ENCODE results near the gene SLCO4A1.
"Not testable (repeated sequence)": the region's sequence is repeated elsewhere in the genome, so short reads cannot be mapped to it uniquely, and the experiment has no call there.

Gene SLCO4A1

DNA sequence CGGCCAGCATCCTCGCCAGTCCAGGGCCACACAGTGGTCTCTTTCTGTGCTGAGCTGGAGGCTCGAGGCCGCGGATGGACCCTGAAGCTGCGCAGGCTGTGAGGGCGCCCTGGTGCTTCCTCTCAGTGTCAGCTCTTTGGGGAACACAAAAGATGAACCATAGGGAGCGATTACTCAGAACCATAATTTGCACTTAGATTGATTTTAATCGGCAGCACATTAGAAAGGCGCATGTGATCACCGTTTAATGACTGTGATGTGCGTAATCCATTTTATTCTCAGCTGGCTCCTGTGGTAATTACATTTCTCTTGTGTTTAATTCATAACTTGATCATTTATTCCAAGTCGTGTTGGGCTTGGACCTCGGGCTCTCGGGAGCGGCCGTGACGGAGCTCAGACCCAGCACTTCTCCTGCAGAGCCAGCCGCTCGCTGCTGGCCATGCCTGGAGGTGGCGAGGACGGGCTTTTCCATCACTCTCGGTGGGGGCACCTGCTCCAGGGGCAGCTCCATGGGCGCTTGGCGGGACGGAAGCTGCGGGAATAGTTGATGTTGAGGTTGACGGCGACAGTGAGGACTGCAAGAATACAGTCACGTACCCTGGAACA is 40.7 kb downstream of the SLCO4A1 start:
- H3K9ac ChIP-seq (ENCODE audit: low read length in 5 of 5): no peak overlapping the region
- H3K27me3 ChIP-seq (ENCODE audit: control insufficient read depth in 5 of 5, insufficient read depth in 4 of 5, low read length in 5 of 5): peaks cover 22 to 58% (median 44%) of the 10 kb centered on the region in 5 donors
- no peak overlapping the region for H3K27ac ChIP-seq (ENCODE audit: low read depth, low read length)
- no peaks in the 10 kb centered on the region for H3K36me3 ChIP-seq (ENCODE audit: control insufficient read depth in 5 of 5, insufficient read depth in 5 of 5, low read length in 5 of 5)
- peaks cover 0 to 11% (median 8%) of the 10 kb centered on the region in 5 donors for H3K4me1 ChIP-seq (ENCODE audit: control insufficient read depth in 5 of 5, insufficient read depth in 5 of 5, low read length in 5 of 5)
- peaks cover 2 to 12% (median 7%) of the 10 kb centered on the region in 5 donors for H3K9me3 ChIP-seq (ENCODE audit: control insufficient read depth in 5 of 5, low read length in 5 of 5)
- no peak overlapping the region for H3K4me3 ChIP-seq (ENCODE audit: low read depth in 1 of 5, low read length in 5 of 5)

DNA sequence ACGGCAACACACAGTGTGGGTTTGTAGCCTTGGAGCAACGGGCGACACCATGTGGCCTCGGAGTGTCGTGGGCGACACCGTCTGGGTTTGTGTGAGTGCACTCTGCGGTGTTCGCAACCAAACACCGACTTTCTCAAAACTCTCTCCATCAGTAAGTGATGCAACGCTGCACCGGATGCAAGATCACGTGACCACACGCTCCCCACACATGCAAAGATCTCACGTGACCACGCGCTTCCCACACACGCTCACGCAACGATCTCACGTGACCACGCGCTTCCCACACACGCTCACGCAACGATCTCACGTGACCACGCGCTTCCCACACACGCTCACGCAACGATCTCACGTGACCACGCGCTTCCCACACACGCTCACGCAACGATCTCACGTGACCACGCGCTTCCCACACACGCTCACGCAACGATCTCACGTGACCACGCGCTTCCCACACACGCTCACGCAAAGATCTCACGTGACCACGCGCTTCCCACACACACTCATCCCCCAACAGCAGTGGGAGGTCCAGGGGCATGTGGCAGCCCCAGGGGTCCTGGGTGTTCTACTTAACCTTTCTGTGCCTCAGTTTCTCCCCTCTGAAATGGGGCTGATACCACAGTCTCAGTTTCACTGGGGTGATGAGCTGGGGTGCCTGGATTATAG is 41.5 kb downstream of the SLCO4A1 start:
- Histone ChIP-seq H3K27me3 (ENCODE audit: control insufficient read depth in 5 of 5, insufficient read depth in 4 of 5, low read length in 5 of 5) (peaks cover 22 to 62% (median 47%) of the 10 kb centered on the region in 5 donors), H3K9ac (ENCODE audit: low read length in 5 of 5) (peak overlapping the region in 1 of 5 donors; percentile 52), H3K9me3 (ENCODE audit: control insufficient read depth in 5 of 5, low read length in 5 of 5) (peaks cover 2 to 12% (median 7%) of the 10 kb centered on the region in 5 donors), H3K4me1 (ENCODE audit: control insufficient read depth in 5 of 5, insufficient read depth in 5 of 5, low read length in 5 of 5) (peaks cover 0 to 11% (median 8%) of the 10 kb centered on the region in 5 donors)
- not testable (repeated sequence) for H3K4me3 ChIP-seq (ENCODE audit: low read depth in 1 of 5, low read length in 5 of 5); H3K36me3 ChIP-seq (ENCODE audit: control insufficient read depth in 5 of 5, insufficient read depth in 5 of 5, low read length in 5 of 5); H3K27ac ChIP-seq (ENCODE audit: low read depth, low read length)

DNA sequence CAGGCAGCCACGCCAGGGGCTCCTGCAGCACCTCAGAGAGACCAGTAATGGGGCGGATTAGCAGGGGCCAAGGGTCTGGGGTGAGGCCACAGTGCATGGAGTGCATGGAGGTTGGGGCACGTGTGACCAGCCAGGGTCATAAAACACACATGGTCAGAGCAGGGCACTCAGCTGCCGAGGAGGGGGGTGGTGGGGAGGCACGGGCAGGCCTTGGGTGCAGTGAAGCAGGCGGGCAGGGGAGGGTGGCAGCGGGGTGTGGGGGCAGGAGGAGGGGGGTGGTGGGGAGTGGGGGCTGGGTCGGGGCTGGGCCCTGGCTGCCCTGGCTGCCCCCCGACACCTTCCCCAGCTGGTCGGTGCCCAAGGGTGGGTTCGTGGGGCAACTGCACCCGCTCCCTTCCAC is 42.7 kb downstream of the SLCO4A1 start:
- Histone ChIP-seq H3K4me1 (ENCODE audit: control insufficient read depth in 5 of 5, insufficient read depth in 5 of 5, low read length in 5 of 5) (peaks cover 0 to 11% (median 8%) of the 10 kb centered on the region in 5 donors), H3K9me3 (ENCODE audit: control insufficient read depth in 5 of 5, low read length in 5 of 5) (peaks cover 2 to 8% (median 5%) of the 10 kb centered on the region in 5 donors), H3K36me3 (ENCODE audit: control insufficient read depth in 5 of 5, insufficient read depth in 5 of 5, low read length in 5 of 5) (no peaks in the 10 kb centered on the region), H3K9ac (ENCODE audit: low read length in 5 of 5) (no peak overlapping the region), H3K27me3 (ENCODE audit: control insufficient read depth in 5 of 5, insufficient read depth in 4 of 5, low read length in 5 of 5) (peaks cover 25 to 66% (median 51%) of the 10 kb centered on the region in 5 donors), H3K27ac (ENCODE audit: low read depth, low read length) (no peak overlapping the region), H3K4me3 (ENCODE audit: low read depth in 1 of 5, low read length in 5 of 5) (no peak overlapping the region)

DNA sequence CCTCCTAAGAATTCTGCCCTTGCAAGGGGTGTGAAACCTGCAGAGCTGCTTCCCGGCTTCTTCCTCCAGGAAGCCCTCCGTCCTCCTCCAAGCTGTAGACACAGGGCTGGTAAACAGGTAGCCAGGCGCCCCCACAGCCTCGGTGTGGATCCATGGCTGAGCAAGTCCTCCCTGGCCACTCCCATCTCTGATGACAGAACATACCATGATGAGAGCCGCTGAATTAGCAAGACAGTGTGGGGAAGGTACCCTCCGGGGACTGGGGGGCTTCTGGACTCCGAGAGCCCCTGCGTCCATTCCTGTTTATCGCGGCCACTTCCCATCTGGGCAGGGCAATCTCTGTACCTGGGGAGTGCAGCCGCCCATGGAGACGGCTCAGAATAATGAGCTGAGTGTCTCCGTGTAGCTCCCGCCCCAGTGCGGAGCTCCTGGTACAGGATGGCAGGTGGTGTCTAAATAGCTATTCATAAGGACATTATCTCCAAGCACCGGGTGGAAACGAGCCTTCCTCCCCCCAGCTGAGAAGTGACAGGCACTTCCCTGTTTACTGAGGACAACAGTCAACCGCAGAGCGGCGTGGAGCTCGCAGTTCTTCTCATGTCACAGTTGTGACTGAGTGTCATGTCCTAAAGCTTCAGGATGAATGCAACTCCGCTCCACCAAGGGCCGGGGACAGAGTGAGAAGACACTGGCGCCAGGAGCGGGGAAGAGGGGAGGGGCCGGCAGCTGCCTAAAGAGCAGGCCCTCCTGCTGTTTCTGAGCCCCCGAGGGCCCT is 43.7 kb downstream of the SLCO4A1 start:
- H3K27ac ChIP-seq (ENCODE audit: low read depth, low read length): no peak overlapping the region
- H3K27me3 ChIP-seq (ENCODE audit: control insufficient read depth in 5 of 5, insufficient read depth in 4 of 5, low read length in 5 of 5): peaks cover 26 to 63% (median 48%) of the 10 kb centered on the region in 5 donors
- no peak overlapping the region for H3K9ac ChIP-seq (ENCODE audit: low read length in 5 of 5)
- no peak overlapping the region for H3K4me3 ChIP-seq (ENCODE audit: low read depth in 1 of 5, low read length in 5 of 5)
- H3K4me1 ChIP-seq (ENCODE audit: control insufficient read depth in 5 of 5, insufficient read depth in 5 of 5, low read length in 5 of 5): peaks cover 0 to 11% (median 8%) of the 10 kb centered on the region in 5 donors
- no peaks in the 10 kb centered on the region for H3K9me3 ChIP-seq (ENCODE audit: control insufficient read depth in 5 of 5, low read length in 5 of 5)
- H3K36me3 ChIP-seq (ENCODE audit: control insufficient read depth in 5 of 5, insufficient read depth in 5 of 5, low read length in 5 of 5): no peaks in the 10 kb centered on the region

DNA sequence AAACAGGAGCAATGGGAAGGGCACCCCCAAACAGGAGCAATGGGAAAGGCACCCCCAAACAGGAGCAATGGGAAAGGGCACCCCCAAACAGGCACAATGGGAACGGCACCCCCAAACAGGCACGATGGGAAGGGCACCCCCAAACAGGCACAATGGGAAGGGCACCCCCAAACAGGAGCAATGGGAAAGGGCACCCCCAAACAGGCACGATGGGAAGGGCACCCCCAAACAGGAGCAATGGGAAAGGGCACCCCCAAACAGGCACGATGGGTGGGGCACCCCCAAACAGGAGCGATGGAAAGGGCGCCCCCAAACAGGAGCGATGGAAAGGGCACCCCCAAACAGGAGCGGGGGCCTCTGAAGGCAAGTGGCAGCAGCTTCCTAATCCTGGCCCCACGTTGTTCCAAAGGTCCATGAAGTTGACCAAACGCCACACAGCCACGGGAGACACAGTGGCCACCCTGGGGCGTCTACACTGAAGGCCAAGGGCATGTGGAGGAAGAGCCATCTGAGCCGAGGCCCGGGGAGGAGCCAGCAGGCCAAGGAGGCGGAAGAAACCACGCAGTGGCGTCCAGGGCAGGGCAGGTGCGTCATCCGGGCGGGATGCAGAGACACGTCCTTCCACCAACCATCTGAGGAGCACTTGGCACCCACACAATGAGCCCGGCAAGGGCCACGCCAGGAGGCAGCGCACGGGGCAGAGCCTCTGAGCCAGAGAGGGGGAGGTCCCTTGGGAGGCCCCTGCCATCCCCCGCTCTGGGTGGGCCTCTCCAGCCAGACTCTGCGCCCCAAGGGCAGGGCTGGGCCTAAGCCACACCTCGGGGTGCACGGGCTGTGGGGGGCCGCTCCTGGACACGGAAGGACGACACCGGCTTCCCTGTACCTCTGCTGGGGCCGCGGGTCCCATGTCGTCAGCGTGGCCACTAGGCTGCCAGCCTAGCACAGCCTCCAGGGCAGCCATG is 44.8 kb downstream of the SLCO4A1 start:
- Histone ChIP-seq H3K4me3 (ENCODE audit: low read depth in 1 of 5, low read length in 5 of 5) (no peak overlapping the region), H3K27me3 (ENCODE audit: control insufficient read depth in 5 of 5, insufficient read depth in 4 of 5, low read length in 5 of 5) (peaks cover 23 to 67% (median 46%) of the 10 kb centered on the region in 5 donors), H3K4me1 (ENCODE audit: control insufficient read depth in 5 of 5, insufficient read depth in 5 of 5, low read length in 5 of 5) (peaks cover 0 to 11% (median 8%) of the 10 kb centered on the region in 5 donors), H3K9me3 (ENCODE audit: control insufficient read depth in 5 of 5, low read length in 5 of 5) (no peaks in the 10 kb centered on the region), H3K36me3 (ENCODE audit: control insufficient read depth in 5 of 5, insufficient read depth in 5 of 5, low read length in 5 of 5) (no peaks in the 10 kb centered on the region), H3K27ac (ENCODE audit: low read depth, low read length) (no peak overlapping the region), H3K9ac (ENCODE audit: low read length in 5 of 5) (no peak overlapping the region)

DNA sequence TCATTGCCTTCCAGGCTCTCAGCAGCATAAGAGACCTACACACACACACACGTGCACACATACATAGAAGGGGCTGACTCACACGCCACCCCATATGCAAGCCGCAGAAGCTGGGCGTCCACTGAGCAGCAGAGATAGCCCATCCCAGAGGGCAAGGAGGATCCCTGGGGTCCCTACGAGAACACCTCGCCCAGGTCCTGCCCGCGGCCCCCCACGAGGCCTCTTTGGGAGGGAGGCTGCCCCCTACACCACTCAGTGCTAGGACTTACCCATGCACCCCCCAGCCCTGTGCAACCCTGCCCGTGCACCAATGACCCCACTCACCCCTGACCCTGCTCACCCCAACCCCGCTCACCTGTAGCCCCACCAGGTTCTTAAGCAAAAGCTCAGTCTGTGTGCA is 45.8 kb downstream of the SLCO4A1 start:
- Histone ChIP-seq H3K4me1 (ENCODE audit: control insufficient read depth in 5 of 5, insufficient read depth in 5 of 5, low read length in 5 of 5) (peaks cover 0 to 11% (median 8%) of the 10 kb centered on the region in 5 donors), H3K9me3 (ENCODE audit: control insufficient read depth in 5 of 5, low read length in 5 of 5) (no peaks in the 10 kb centered on the region), H3K9ac (ENCODE audit: low read length in 5 of 5) (no peak overlapping the region), H3K27ac (ENCODE audit: low read depth, low read length) (no peak overlapping the region), H3K36me3 (ENCODE audit: control insufficient read depth in 5 of 5, insufficient read depth in 5 of 5, low read length in 5 of 5) (no peaks in the 10 kb centered on the region), H3K27me3 (ENCODE audit: control insufficient read depth in 5 of 5, insufficient read depth in 4 of 5, low read length in 5 of 5) (peaks cover 15 to 61% (median 43%) of the 10 kb centered on the region in 5 donors), H3K4me3 (ENCODE audit: low read depth in 1 of 5, low read length in 5 of 5) (no peak overlapping the region)

DNA sequence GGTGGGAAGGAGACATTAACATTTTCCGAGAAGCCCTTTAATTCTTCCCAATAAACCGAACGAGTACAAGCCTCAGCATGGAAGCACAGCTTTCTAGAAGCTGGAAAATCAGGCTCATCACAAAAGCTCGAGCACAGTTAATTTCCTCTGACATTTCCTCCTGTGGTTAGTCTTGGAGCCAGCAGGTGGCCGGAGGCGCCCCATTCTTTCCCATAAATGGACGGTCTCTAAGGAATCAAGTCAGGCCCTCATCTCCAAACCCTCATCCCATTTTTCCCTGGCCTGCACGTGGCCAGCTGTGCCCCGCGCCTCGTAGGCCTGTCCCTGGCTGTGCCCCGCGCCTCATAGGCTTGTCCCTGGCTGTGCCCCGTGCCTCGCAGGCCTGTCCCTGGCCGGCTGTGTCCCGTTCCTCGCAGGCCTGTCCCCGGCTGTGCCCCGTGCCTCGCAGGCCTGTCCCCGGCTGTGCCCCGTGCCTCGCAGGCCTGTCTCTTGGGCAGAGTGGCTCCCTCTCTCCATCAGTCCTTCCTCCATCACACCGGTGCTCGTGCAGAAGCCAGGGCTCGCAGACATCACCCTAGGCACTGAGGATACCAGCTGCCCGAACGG is 46.7 kb downstream of the SLCO4A1 start:
- H3K36me3 ChIP-seq (ENCODE audit: control insufficient read depth in 5 of 5, insufficient read depth in 5 of 5, low read length in 5 of 5): no peaks in the 10 kb centered on the region
- H3K4me3 ChIP-seq (ENCODE audit: low read depth in 1 of 5, low read length in 5 of 5): no peak overlapping the region
- no peak overlapping the region for H3K9ac ChIP-seq (ENCODE audit: low read length in 5 of 5)
- no peak overlapping the region for H3K27ac ChIP-seq (ENCODE audit: low read depth, low read length)
- peaks cover 17 to 62% (median 47%) of the 10 kb centered on the region in 5 donors for H3K27me3 ChIP-seq (ENCODE audit: control insufficient read depth in 5 of 5, insufficient read depth in 4 of 5, low read length in 5 of 5)
- no peaks in the 10 kb centered on the region for H3K9me3 ChIP-seq (ENCODE audit: control insufficient read depth in 5 of 5, low read length in 5 of 5)
- peaks cover 0 to 11% (median 8%) of the 10 kb centered on the region in 5 donors for H3K4me1 ChIP-seq (ENCODE audit: control insufficient read depth in 5 of 5, insufficient read depth in 5 of 5, low read length in 5 of 5)

DNA sequence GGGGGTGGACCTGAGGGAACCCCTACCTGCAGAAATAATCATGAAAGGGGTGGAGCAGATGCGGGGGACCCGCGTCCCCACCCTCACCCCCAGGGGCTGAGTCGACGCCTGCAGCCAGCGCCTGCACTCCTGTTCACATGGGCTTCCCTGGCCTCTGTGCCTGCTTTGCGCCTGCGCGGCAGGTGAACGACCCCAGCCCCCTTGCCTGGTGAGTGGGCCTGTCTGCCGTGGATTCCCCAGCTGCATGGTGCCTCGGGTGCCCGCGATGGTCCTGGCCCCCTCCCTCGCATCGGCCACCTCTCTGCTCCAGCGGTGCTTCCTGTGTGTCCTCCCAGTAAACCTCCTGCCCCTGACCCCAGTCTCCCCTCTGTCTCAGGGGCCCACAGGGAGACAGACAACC is 47.6 kb downstream of the SLCO4A1 start:
- Histone ChIP-seq H3K27me3 (ENCODE audit: control insufficient read depth in 5 of 5, insufficient read depth in 4 of 5, low read length in 5 of 5) (peaks cover 23 to 58% (median 41%) of the 10 kb centered on the region in 5 donors), H3K9me3 (ENCODE audit: control insufficient read depth in 5 of 5, low read length in 5 of 5) (no peaks in the 10 kb centered on the region), H3K27ac (ENCODE audit: low read depth, low read length) (no peak overlapping the region), H3K9ac (ENCODE audit: low read length in 5 of 5) (no peak overlapping the region), H3K36me3 (ENCODE audit: control insufficient read depth in 5 of 5, insufficient read depth in 5 of 5, low read length in 5 of 5) (no peaks in the 10 kb centered on the region), H3K4me1 (ENCODE audit: control insufficient read depth in 5 of 5, insufficient read depth in 5 of 5, low read length in 5 of 5) (peaks cover 0 to 11% (median 8%) of the 10 kb centered on the region in 5 donors), H3K4me3 (ENCODE audit: low read depth in 1 of 5, low read length in 5 of 5) (no peak overlapping the region)

DNA sequence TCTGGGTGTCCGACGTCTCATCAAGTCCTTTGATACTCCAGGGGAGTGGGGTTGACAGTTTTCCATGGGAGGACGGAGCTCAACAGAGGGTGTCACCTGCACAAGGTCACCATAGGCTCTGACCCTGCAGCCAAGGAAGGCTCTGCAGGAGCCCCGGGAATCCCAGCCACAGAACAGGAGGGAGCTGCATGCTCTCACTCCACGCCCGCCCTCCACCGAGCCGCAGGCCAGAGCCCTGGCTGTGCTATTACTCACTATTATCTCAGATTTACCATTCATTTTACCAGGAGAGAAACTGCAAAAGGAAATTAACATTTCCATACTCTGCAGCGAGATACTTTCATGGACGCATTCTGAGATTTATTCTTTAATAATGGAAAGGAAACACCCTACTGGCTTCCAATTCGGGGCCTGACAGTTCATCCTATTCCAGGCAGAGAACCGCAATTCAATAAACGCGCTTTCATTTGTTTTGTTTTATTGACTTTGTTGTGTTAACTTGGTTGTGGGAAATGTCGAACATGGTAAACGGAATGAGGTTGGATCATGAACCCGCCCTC is 48.0 kb downstream of the SLCO4A1 start:
- Histone ChIP-seq H3K9ac (ENCODE audit: low read length in 5 of 5) (no peak overlapping the region), H3K27me3 (ENCODE audit: control insufficient read depth in 5 of 5, insufficient read depth in 4 of 5, low read length in 5 of 5) (peaks cover 27 to 62% (median 44%) of the 10 kb centered on the region in 5 donors), H3K36me3 (ENCODE audit: control insufficient read depth in 5 of 5, insufficient read depth in 5 of 5, low read length in 5 of 5) (no peaks in the 10 kb centered on the region), H3K9me3 (ENCODE audit: control insufficient read depth in 5 of 5, low read length in 5 of 5) (no peaks in the 10 kb centered on the region), H3K4me1 (ENCODE audit: control insufficient read depth in 5 of 5, insufficient read depth in 5 of 5, low read length in 5 of 5) (peaks cover 0 to 11% (median 8%) of the 10 kb centered on the region in 5 donors), H3K27ac (ENCODE audit: low read depth, low read length) (no peak overlapping the region), H3K4me3 (ENCODE audit: low read depth in 1 of 5, low read length in 5 of 5) (no peak overlapping the region)

Measured in subcutaneous abdominal adipose tissue (tissue), 5 donors.